ENCODE measurements around the gene GRK5.

Gene GRK5

DNA sequence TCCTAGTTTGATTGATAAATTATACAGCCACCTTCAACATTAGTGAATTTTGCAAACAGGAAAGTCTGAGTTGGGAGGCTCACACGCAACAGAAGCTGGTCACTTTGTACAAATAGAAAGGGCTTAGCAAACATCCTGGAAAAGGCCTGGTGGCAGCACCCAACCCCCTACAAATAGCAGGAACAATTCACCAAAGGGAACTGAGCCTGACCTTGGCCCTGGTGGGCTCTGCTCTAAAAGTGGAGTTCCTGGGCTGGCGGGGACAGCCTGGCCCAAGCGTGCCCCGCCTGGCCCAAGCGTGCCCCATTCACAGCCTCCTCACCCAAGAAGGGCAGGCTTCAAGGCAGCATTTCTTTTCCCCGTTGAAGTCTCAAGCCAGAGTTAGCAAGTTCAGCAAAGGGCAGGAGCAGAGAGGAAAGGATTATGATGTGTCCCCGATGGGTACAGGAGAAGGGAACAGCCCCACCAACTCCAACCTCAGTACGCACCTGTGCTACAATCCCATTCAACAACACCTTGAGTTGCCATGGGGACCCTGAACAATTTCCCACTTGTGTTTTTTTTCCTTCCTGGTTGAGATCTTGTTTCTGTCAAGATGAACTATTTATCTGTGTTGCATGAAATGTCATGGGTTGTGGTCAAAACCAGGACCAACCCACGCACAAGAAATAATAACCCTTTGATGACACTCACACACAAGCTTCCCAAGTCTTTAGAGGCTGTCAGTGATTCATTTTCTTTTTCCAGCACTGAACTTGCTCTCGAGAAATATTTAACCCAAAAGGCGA lies 291.7 kb downstream of the GRK5 start:
- TF ChIP-seq, protein P1, sequence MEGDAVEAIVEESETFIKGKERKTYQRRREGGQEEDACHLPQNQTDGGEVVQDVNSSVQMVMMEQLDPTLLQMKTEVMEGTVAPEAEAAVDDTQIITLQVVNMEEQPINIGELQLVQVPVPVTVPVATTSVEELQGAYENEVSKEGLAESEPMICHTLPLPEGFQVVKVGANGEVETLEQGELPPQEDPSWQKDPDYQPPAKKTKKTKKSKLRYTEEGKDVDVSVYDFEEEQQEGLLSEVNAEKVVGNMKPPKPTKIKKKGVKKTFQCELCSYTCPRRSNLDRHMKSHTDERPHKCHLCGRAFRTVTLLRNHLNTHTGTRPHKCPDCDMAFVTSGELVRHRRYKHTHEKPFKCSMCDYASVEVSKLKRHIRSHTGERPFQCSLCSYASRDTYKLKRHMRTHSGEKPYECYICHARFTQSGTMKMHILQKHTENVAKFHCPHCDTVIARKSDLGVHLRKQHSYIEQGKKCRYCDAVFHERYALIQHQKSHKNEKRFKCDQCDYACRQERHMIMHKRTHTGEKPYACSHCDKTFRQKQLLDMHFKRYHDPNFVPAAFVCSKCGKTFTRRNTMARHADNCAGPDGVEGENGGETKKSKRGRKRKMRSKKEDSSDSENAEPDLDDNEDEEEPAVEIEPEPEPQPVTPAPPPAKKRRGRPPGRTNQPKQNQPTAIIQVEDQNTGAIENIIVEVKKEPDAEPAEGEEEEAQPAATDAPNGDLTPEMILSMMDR (IDR thresholded peaks at IDR 0.05; ENCODE audit: low read depth, low read length, missing control alignments), result no peak

DNA sequence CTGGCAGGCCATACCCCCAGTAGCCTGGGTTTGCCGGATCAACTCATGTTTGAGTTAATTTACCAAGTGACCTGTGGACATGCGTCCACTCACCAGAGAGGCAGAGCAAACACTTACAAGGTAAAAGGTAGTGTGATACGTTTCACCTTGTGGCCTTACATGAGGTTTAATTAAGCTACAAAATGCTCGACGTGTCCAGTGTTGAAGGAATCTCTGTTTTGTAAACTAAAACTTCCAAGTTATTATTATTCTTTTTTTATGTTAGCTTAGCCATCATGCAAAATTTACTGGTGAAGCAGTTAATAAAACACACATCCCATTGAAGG lies 292.3 kb downstream of the GRK5 start:
- H3K4me3 ChIP-seq (replicated peaks; ENCODE audit: low read depth, low read length), result no peak overlapping the region
- DNase-seq (ENCODE audit: extremely low read depth, low read depth), result no peak
- TF ChIP-seq, protein P1 (IDR thresholded peaks at IDR 0.05; ENCODE audit: low read depth, low read length, missing control alignments), result no peak

More for the DNA sequence above, 291.7 kb downstream of the GRK5 start:
- DNase-seq (ENCODE audit: extremely low read depth, low read depth), result no peak
- no peak overlapping the region for H3K4me3 ChIP-seq (replicated peaks; ENCODE audit: low read depth, low read length)

DNA sequence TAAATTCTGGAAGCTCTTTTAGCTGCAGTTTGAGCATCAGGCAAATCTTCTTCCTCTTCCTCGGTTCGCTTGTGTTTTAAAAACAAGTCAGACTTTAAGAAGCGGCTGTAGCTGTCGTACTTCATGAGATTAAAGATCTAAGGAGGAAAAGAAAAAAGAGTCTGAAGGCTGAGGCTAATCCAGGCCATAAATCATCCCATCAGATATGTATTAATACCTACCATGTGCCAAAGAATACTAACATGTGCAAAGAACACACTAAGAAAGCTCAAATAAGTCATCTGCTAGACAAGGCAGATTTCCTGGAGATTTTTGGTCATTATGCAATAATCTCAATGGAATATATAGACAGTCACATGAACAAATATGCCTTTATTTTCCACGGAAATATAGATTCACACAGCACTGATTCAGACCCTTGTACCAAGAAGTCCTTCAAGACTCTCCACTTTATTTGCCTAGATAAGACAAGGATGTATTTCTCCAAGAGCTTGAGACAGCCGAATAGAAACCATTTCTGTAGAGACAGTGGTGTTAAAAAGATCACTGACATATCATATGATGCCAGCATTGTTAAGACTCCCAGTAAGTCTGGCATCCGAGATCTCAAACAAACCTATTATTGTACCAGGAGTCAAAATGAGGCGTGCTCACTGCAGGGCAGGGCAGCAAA lies 292.9 kb downstream of the GRK5 start:
- TF ChIP-seq, protein P1 (IDR thresholded peaks at IDR 0.05; ENCODE audit: low read depth, low read length, missing control alignments), result no peak
- no peak for DNase-seq (ENCODE audit: extremely low read depth, low read depth)
- no peak overlapping the region for H3K4me3 ChIP-seq (replicated peaks; ENCODE audit: low read depth, low read length)

DNA sequence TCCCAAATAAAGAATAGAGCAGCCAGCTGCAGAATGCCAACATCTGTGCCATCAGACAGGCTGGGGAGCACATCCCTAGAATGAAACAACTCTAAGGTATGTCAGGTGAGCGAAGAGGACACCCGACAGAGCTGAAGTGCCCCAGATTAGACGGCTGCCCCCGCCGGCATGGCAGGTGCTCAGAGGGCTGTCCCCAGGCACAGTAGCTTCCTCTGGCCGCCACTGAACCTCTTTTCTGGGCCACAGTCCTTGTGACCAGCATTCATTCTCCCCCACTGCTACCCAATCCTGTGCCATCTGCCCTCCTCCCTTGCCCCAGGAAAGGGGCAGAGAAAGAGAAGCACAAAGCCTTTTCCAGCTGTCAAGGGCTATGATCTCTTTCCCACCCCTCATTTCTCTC lies 293.4 kb downstream of the GRK5 start:
- DNase-seq (ENCODE audit: extremely low read depth, low read depth), result no peak
- TF ChIP-seq, protein P1 (IDR thresholded peaks at IDR 0.05; ENCODE audit: low read depth, low read length, missing control alignments), result no peak
- H3K4me3 ChIP-seq (replicated peaks; ENCODE audit: low read depth, low read length), result no peak overlapping the region

DNA sequence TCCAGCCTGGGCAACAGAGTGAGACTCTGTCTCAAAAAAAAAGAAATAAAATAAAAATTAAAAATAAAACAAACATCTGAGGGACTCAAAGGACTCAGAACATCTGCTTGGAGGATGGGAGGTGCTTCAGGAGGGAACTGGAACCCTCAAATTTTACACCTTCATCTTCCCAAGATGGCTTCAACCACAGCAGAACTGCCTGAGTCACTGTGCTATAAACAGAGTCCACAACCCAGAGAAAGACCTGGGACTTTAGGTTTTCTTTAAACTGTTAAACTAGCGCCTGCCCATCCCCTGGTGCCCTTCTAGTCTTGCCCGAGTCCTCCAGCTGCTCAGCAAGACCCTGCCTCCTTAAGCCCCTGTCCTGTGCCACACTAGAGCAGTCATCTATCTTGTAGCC lies 294.3 kb downstream of the GRK5 start:
- DNase-seq (ENCODE audit: extremely low read depth, low read depth), result no peak
- TF ChIP-seq, protein P1 (IDR thresholded peaks at IDR 0.05; ENCODE audit: low read depth, low read length, missing control alignments), result no peak
- no peak overlapping the region for H3K4me3 ChIP-seq (replicated peaks; ENCODE audit: low read depth, low read length)

DNA sequence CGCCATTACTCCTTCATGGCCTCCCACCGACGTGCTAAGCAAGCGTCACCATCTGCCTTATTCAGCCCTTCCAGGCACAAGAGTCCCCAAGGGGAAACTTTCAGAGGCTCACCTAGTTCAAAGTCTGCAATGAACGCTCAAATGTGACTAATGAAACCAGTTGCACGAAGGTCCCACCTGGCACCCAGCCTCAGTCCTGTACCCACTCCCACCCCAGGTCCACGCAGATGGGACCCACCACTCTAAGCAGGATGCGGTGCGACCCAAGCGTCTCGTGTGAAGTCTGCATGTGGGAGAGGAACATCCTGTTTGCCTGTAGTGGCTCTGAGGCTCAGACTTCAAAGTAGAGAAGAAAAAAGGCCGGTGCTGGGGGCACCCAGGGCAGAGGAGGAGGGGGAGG lies 294.8 kb downstream of the GRK5 start:
- TF ChIP-seq, protein P1 (IDR thresholded peaks at IDR 0.05; ENCODE audit: low read depth, low read length, missing control alignments), result no peak
- no peak for DNase-seq (ENCODE audit: extremely low read depth, low read depth)
- H3K4me3 ChIP-seq (replicated peaks; ENCODE audit: low read depth, low read length), result no peak overlapping the region
